Hindlimb muscle (tissue), 1 donor: ENCODE results near the gene GRHL1. TPM values are rescaled to one million over a fixed set of nuclear protein-coding genes. Genes with fewer than 3 reads are reported as not detected.
"Not testable (repeated sequence)": the region's sequence is repeated elsewhere in the genome, so short reads cannot be mapped to it uniquely, and the experiment has no call there.

ENCODE experiments used
- DNase-seq: peaks from one replicate; pipeline ENCODE4 v3.0.0-alpha.2; 2013
- polyA plus RNA-seq: library from polyadenylated mRNA; unstranded; fragments of 120-200 nt; gene quantifications from one replicate; pipeline ENCODE4 v1.2.1, GENCODE V29; 2013; ENCODE audit not compliant: insufficient read length

GRHL1 gene
- polyA plus RNA-seq, 1 donor = 1.9 TPM

GRCh38 chr2:10027660-10028330, 76.3 kb downstream of the GRHL1 start:
- DNase-seq = no peak

GRCh38 chr2:10028407-10028987, 77.0 kb downstream of the GRHL1 start:
- no peak for DNase-seq

GRCh38 chr2:10028988-10029874, 77.7 kb downstream of the GRHL1 start:
- DNase-seq = no peak

- DNase-seq = no peak
These were observed 78.4 kb downstream of the GRHL1 start for GRCh38 chr2:10029875-10030223.

- no peak for DNase-seq
These were observed 78.8 kb downstream of the GRHL1 start for GRCh38 chr2:10030311-10030736.

- not testable (repeated sequence) for DNase-seq
These were observed 79.3 kb downstream of the GRHL1 start for GRCh38 chr2:10030798-10031197.

- no peak for DNase-seq
These were observed 80.6 kb downstream of the GRHL1 start for GRCh38 chr2:10031886-10032745.

GRCh38 chr2:10032746-10033105, 81.2 kb downstream of the GRHL1 start:
- DNase-seq = no peak

GRCh38 chr2:10033251-10034006, 81.9 kb downstream of the GRHL1 start:
- DNase-seq = no peak

GRCh38 chr2:10034333-10035052, 83.0 kb downstream of the GRHL1 start:
- no peak for DNase-seq

GRCh38 chr2:10035053-10035422, 83.5 kb downstream of the GRHL1 start:
- DNase-seq = no peak

- DNase-seq = no peak
These were observed 84.1 kb downstream of the GRHL1 start for GRCh38 chr2:10035633-10036032.

- DNase-seq = no peak
These were observed 84.8 kb downstream of the GRHL1 start for GRCh38 chr2:10036095-10036884.

GRCh38 chr2:10038123-10038522, 86.6 kb downstream of the GRHL1 start:
- DNase-seq = no peak

- no peak for DNase-seq
These were observed 87.2 kb downstream of the GRHL1 start for GRCh38 chr2:10038716-10039115.

- no peak for DNase-seq
These were observed 88.3 kb downstream of the GRHL1 start for GRCh38 chr2:10039658-10040410.

GRCh38 chr2:10041711-10042110, 90.2 kb downstream of the GRHL1 start:
- no peak for DNase-seq

- DNase-seq = peak; percentile 81
These were observed 91.0 kb downstream of the GRHL1 start for GRCh38 chr2:10042301-10043161.
